Keratinocyte (primary cell): ENCODE data around the gene ZNF506. TPM values are rescaled to one million over a fixed set of nuclear protein-coding genes. Genes with fewer than 3 reads are reported as not detected.

ENCODE experiments used
- DNase-seq: peaks from one replicate; pipeline ENCODE4 v3.0.0-alpha.2; 2011; ENCODE audit warnings: low read depth, missing footprints, low spot score
- FAIRE-seq: peaks from 2 replicates; lab custom pipeline; 2011; peaks lifted over from hg19 to GRCh38; lab: Jason Lieb, UNC
- H2AFZ ChIP-seq: 2 replicates; pipeline ENCODE4 v1.6.0; 2012; ENCODE audit warnings: low read length, control low read depth, inconsistent platforms; ENCODE audit not compliant: control insufficient read depth
- H3K27ac ChIP-seq: 2 replicates; pipeline ENCODE4 v1.5.1; 2011; ENCODE audit warnings: low read length; ENCODE audit not compliant: control insufficient read depth, insufficient read depth
- H3K27me3 ChIP-seq: 3 replicates; pipeline ENCODE4 v1.6.0; 2011; ENCODE audit warnings: low read length; ENCODE audit not compliant: control insufficient read depth, insufficient read depth; ENCODE audit errors: extremely low read depth
- H3K36me3 ChIP-seq, 2 experiments: 2 replicates in 1 of 2; 3 replicates in 1 of 2; pipeline ENCODE4 v1.5.1; 2011; ENCODE audit warnings: low read length in 2 of 2, mild to moderate bottlenecking in 1 of 2; ENCODE audit not compliant: control insufficient read depth in 2 of 2, insufficient read depth in 2 of 2; ENCODE audit errors: extremely low read depth in 1 of 2
- H3K4me1 ChIP-seq: 3 replicates; pipeline ENCODE4 v1.5.1; 2011; ENCODE audit warnings: low read length; ENCODE audit not compliant: control insufficient read depth, insufficient read depth; ENCODE audit errors: extremely low read depth
- H3K4me2 ChIP-seq: 3 replicates; pipeline ENCODE4 v1.6.0; 2011; ENCODE audit warnings: low read depth, low read length; ENCODE audit not compliant: control insufficient read depth, insufficient read depth; ENCODE audit errors: extremely low read depth
- H3K4me3 ChIP-seq, 3 experiments: fragments of 200-600 bp in 1 of 3; sonication (generic) in 1 of 3; 2 replicates in 2 of 3; 3 replicates in 1 of 3; pipeline ENCODE4 v1.5.1; 2011 to 2016; ENCODE audit warnings: low read length in 3 of 3, mild to moderate bottlenecking in 3 of 3, control low read depth in 2 of 3, inconsistent platforms in 1 of 3, low read depth in 1 of 3, mixed read lengths in 1 of 3, mixed run types in 1 of 3, moderate library complexity in 1 of 3; ENCODE audit not compliant: control insufficient read depth in 2 of 3, insufficient read depth in 2 of 3; ENCODE audit errors: extremely low read depth in 1 of 3
- H3K79me2 ChIP-seq: 2 replicates; pipeline ENCODE4 v1.6.0; 2012; ENCODE audit warnings: low read length; ENCODE audit not compliant: control insufficient read depth, insufficient read depth
- H3K9ac ChIP-seq: 3 replicates; pipeline ENCODE4 v1.6.0; 2011; ENCODE audit warnings: low read length; ENCODE audit not compliant: control insufficient read depth, insufficient read depth; ENCODE audit errors: extremely low read depth
- H3K9me1 ChIP-seq: 3 replicates; pipeline ENCODE4 v1.6.0; 2011; ENCODE audit warnings: low read length; ENCODE audit not compliant: control insufficient read depth, insufficient read depth; ENCODE audit errors: extremely low read depth
- H3K9me3 ChIP-seq: 2 replicates; pipeline ENCODE4 v1.5.1; 2012; ENCODE audit warnings: low read depth, low read length; ENCODE audit not compliant: control insufficient read depth
- H4K20me1 ChIP-seq: 3 replicates; pipeline ENCODE4 v1.6.0; 2011; ENCODE audit warnings: low read length; ENCODE audit not compliant: control insufficient read depth, insufficient read depth; ENCODE audit errors: extremely low read depth
- EZH2 ChIP-seq: IDR thresholded peaks from one replicate; pipeline ENCODE4 v1.6.1; 2012; ENCODE audit warnings: inconsistent platforms, mild to moderate bottlenecking, low read length, moderate library complexity
- dilution Hi-C: fragments of 300-500 bp; cut with MboI; formaldehyde crosslinking; loops from one replicate; pipeline ENCODE4 v1.7.0; 2020; ENCODE audit warnings: low sequenced_read_pairs; ENCODE audit not compliant: extremely low pct_ligation_motif_present
- polyA plus RNA-seq, 5 experiments: library from polyadenylated mRNA; depleted of rRNA in 3 of 5; stranded (reverse) in 3 of 5; stranded (forward) in 1 of 5; unstranded in 1 of 5; fragments of >200 nt; gene quantifications; 1 replicate in 1 of 5; 2 replicates in 3 of 5; 3 replicates in 1 of 5; pipeline versions ENCODE4 v1.2.1 to v1.2.3, GENCODE V29; 2011 to 2012; ENCODE audit warnings: missing spikeins in 2 of 5, low read depth in 1 of 5, low replicate concordance in 1 of 5
- TF ChIP-seq, protein P1 (sequence below), 3 experiments: IDR thresholded peaks in 1 of 3; conservative IDR thresholded peaks in 1 of 3; optimal IDR thresholded peaks in 1 of 3; 2 replicates in 2 of 3; 3 replicates in 1 of 3; pipeline versions ENCODE3 to v1.5.1; 2011; ENCODE audit warnings: low read length in 3 of 3, mild to moderate bottlenecking in 3 of 3, moderate library complexity in 2 of 3, control low read depth in 1 of 3, inconsistent platforms in 1 of 3; ENCODE audit not compliant: insufficient read depth in 2 of 3; ENCODE audit errors: extremely low read depth in 1 of 3

The ZNF506 gene
- polyA plus RNA-seq, 1 donor (not counting 4 experiments of a cell fraction or from before 2014, with no cell fraction given): 9.7 TPM

- Histone ChIP-seq H3K4me2 (no peak overlapping the region), H2AFZ (no peak overlapping the region), H3K36me3 (no peaks in the 10 kb centered on the region), H3K79me2 (no peaks in the 10 kb centered on the region), H3K9ac (no peak overlapping the region), H3K9me1 (no peaks in the 10 kb centered on the region), H3K27me3 (no peaks in the 10 kb centered on the region), H3K9me3 (peaks cover 16% of the 10 kb centered on the region), H3K4me3 (no peak overlapping the region), H3K27ac (no peak overlapping the region), H4K20me1 (no peaks in the 10 kb centered on the region), H3K4me1 (no peaks in the 10 kb centered on the region)
- dilution Hi-C loops: no loop called here
- FAIRE-seq: no peak
- TF ChIP-seq, protein P1, sequence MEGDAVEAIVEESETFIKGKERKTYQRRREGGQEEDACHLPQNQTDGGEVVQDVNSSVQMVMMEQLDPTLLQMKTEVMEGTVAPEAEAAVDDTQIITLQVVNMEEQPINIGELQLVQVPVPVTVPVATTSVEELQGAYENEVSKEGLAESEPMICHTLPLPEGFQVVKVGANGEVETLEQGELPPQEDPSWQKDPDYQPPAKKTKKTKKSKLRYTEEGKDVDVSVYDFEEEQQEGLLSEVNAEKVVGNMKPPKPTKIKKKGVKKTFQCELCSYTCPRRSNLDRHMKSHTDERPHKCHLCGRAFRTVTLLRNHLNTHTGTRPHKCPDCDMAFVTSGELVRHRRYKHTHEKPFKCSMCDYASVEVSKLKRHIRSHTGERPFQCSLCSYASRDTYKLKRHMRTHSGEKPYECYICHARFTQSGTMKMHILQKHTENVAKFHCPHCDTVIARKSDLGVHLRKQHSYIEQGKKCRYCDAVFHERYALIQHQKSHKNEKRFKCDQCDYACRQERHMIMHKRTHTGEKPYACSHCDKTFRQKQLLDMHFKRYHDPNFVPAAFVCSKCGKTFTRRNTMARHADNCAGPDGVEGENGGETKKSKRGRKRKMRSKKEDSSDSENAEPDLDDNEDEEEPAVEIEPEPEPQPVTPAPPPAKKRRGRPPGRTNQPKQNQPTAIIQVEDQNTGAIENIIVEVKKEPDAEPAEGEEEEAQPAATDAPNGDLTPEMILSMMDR (optimal IDR thresholded peaks at IDR 0.05 in 1 of 3, IDR thresholded peaks at IDR 0.05 in 1 of 3, conservative IDR thresholded peaks at IDR 0.05 in 1 of 3; ENCODE audit: extremely low read depth in 1 of 3, insufficient read depth in 2 of 3, low read length in 3 of 3): no peak
- TF ChIP-seq EZH2: no peak
- DNase-seq: no peak
Observed at GRCh38 chr19:19835560-19836038, 14.0 kb upstream of the ZNF506 start.

- Histone ChIP-seq H3K36me3 (no peaks in the 10 kb centered on the region), H3K4me1 (no peaks in the 10 kb centered on the region), H3K9me3 (peaks cover 12% of the 10 kb centered on the region), H3K9ac (no peak overlapping the region), H3K9me1 (no peaks in the 10 kb centered on the region), H3K4me2 (no peak overlapping the region), H3K79me2 (no peaks in the 10 kb centered on the region), H2AFZ (no peak overlapping the region), H3K27ac (no peak overlapping the region), H3K4me3 (no peak overlapping the region), H4K20me1 (no peaks in the 10 kb centered on the region), H3K27me3 (no peaks in the 10 kb centered on the region)
- TF ChIP-seq, protein P1 (optimal IDR thresholded peaks at IDR 0.05 in 1 of 3, IDR thresholded peaks at IDR 0.05 in 1 of 3, conservative IDR thresholded peaks at IDR 0.05 in 1 of 3; ENCODE audit: extremely low read depth in 1 of 3, insufficient read depth in 2 of 3, low read length in 3 of 3): no peak
- TF ChIP-seq EZH2: no peak
- FAIRE-seq (no peak), DNase-seq (no peak)
- dilution Hi-C loops: no loop called here
Observed at GRCh38 chr19:19826875-19827274, 5.3 kb upstream of the ZNF506 start.
